Effector memory CD8-positive, alpha-beta T cell (primary cell): ENCODE measurements around the gene TMEM229B.

Source experiments
- ATAC-seq: fragments of 150-1000 bp; cut with Tn5 transposase; replicated peaks from 2 replicates; pipeline ENCODE4 v1.10.0; 2021; ENCODE audit warnings: mild to moderate bottlenecking, moderate library complexity
- DNase-seq, 3 experiments: peaks; one replicate each; pipeline ENCODE4 v3.0.0; 2021
- H3K27ac Mint-ChIP-seq, 2 donors: one replicate each; pipeline ENCODE4 v1.8.0; 2022; ENCODE audit warnings: mild to moderate bottlenecking in 2 of 2, mixed read lengths in 2 of 2, moderate library complexity in 2 of 2
- H3K27me3 Mint-ChIP-seq, 2 donors: one replicate each; pipeline ENCODE4 v1.8.0; 2022; ENCODE audit warnings: mixed read lengths in 2 of 2
- H3K36me3 Mint-ChIP-seq: one replicate; pipeline ENCODE4 v1.8.0; 2022; ENCODE audit warnings: mild to moderate bottlenecking, moderate library complexity, mixed read lengths; ENCODE audit not compliant: insufficient read depth
- H3K4me1 Mint-ChIP-seq, 2 donors: one replicate each; pipeline ENCODE4 v1.8.0; 2022; ENCODE audit warnings: low read depth in 2 of 2, mixed read lengths in 2 of 2
- H3K4me3 Mint-ChIP-seq, 2 donors: one replicate each; pipeline ENCODE4 v1.8.0; 2022; ENCODE audit warnings: mild to moderate bottlenecking in 2 of 2, mixed read lengths in 2 of 2, moderate library complexity in 2 of 2
- H3K9me3 Mint-ChIP-seq, 2 donors: one replicate each; pipeline ENCODE4 v1.8.0; 2022; ENCODE audit warnings: mixed read lengths in 2 of 2

The TMEM229B gene

DNA sequence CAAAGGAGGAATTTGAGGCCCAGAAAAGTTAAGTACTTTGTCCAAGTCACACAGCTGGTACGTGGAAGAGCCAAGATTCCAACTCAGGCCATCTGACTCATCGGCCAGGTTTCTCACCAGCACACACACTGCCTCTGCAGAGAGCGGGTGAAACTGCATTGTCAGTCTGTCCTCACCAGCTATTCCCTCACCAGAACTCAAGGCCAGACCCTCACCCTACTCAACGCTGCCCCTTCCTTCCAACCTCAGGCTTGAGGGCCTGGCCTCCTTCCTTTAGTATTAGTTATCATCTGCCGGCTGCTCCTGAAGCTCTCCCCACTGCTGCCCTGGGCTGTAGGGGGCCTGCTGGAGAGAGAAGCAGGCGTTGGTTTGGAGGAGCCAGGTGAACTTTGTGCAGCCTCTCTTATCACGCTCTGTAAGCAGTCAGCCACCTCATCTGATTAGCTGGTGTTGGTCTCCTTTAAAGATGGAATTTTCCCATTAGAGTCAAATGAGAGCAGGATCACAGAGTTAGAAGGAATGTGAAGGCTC is 60.0 kb downstream of the TMEM229B start:
- no peak overlapping the region for H3K27ac Mint-ChIP-seq
- no peak overlapping the region for H3K4me3 Mint-ChIP-seq
- ATAC-seq (no peak), DNase-seq (no peak)
- no peaks in the 10 kb centered on the region for H3K9me3 Mint-ChIP-seq
- no peaks in the 10 kb centered on the region for H3K36me3 Mint-ChIP-seq
- no peaks in the 10 kb centered on the region for H3K4me1 Mint-ChIP-seq
- peaks cover 18 to 49% of the 10 kb centered on the region in 2 donors for H3K27me3 Mint-ChIP-seq

DNA sequence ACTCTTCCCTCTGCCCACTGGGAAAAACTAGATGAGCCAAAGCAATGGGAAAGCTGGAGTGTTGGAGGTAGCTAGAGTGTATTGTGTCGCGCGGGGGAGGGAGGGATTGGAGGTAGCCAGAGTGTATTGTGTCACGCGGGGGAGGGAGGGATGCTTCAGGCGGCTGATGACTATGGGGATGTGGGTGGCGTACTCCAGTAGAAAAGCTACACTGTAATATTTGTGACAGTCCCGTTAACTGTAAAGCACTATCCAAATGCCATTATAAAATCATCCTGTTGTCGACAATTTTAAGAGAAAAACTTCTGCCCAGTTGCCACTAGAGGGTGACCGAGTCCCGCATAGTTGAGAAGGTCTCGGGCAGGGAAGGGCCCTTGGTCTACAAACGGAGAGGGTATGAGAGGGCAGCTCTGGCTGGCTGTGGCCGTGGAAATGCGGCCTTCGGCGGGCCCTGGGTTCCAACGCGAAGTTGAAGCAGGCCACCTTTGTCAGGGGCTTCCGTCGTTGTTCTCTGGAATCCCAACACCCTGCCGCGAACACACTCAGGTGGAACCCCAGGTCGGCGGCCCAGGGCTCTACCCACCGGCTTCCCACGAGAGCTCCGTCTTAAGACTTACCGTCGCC is 61.4 kb downstream of the TMEM229B start:
- no peak overlapping the region for H3K27ac Mint-ChIP-seq
- no peak overlapping the region for H3K4me3 Mint-ChIP-seq
- ATAC-seq (peak; percentile 95), DNase-seq (peak; percentile 68 to 72 (median 69))
- H3K4me1 Mint-ChIP-seq, result no peaks in the 10 kb centered on the region
- H3K9me3 Mint-ChIP-seq, result no peaks in the 10 kb centered on the region
- H3K27me3 Mint-ChIP-seq, result peaks cover 12 to 60% of the 10 kb centered on the region in 2 donors
- no peaks in the 10 kb centered on the region for H3K36me3 Mint-ChIP-seq

DNA sequence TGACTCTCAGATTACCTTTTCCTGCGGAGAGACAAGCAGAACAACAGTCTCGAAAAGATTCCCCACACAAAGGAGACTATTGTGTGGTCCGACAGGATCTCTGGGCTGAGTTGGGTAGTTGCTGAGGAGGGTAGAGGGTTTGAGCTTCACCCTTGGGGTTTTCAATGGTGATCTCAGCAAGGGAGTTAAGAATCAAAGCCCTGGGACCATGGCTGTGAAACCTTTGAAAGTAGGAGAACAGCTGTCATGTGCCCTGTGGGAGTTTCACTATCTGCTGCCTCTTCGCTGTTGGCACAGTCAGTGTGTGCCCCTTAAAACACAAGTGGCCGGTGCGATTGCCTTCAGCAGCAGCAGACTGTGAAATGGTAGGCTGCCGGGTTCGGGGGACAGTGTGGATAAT is 62.4 kb downstream of the TMEM229B start:
- Mint-ChIP-seq H3K27me3 (peaks cover 12 to 63% of the 10 kb centered on the region in 2 donors), H3K4me3 (no peak overlapping the region), H3K27ac (no peak overlapping the region), H3K4me1 (no peaks in the 10 kb centered on the region), H3K9me3 (no peaks in the 10 kb centered on the region), H3K36me3 (no peaks in the 10 kb centered on the region)
- no peak for ATAC-seq
- no peak for DNase-seq

DNA sequence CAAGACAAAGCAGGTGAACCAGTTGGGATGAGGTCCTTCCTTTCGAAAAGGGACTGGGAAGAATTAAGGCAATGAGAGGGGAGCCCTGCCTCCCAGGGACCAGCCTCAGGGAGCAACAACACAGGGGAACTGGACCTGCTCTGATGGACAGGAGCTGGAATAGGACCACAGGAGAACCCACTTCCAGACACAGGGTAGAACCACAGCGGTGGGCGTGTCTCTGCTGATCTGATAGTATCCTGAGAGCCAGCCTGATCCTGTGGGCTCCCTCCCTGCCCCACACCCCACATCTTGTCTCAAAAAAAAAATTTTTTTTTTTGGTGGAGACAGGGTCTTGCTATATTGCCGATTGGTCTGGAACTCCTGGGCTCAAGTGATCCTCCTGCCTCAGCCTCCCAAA is 62.9 kb downstream of the TMEM229B start:
- no peak for ATAC-seq
- no peaks in the 10 kb centered on the region for H3K4me1 Mint-ChIP-seq
- H3K27ac Mint-ChIP-seq, result no peak overlapping the region
- H3K36me3 Mint-ChIP-seq, result no peaks in the 10 kb centered on the region
- H3K4me3 Mint-ChIP-seq, result no peak overlapping the region
- H3K27me3 Mint-ChIP-seq, result peaks cover 12 to 60% of the 10 kb centered on the region in 2 donors
- DNase-seq, result no peak
- no peaks in the 10 kb centered on the region for H3K9me3 Mint-ChIP-seq

DNA sequence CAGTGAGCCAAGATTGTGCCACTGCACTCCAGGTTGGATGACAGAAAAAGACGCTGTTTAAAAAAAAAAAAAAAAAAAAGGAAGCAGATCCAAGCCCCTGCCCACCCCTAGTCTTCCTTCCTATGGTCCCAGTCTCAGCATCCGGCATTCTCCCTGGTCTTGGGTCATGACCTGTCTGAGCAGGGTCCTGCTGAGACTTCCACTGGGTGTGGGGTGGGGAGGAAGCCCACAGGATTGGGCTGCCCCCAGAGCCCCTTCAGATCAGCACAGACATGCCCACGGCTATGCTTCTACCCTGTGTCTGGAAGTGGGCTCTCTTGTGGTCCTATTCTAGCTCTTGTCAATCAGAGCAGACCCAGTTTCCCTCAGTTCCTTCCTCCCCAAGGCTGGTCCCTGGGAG is 64.0 kb downstream of the TMEM229B start:
- Mint-ChIP-seq H3K27ac (no peak overlapping the region), H3K27me3 (peaks cover 12 to 53% of the 10 kb centered on the region in 2 donors), H3K4me1 (no peaks in the 10 kb centered on the region), H3K9me3 (no peaks in the 10 kb centered on the region), H3K36me3 (no peaks in the 10 kb centered on the region), H3K4me3 (no peak overlapping the region)
- DNase-seq (no peak), ATAC-seq (no peak)

DNA sequence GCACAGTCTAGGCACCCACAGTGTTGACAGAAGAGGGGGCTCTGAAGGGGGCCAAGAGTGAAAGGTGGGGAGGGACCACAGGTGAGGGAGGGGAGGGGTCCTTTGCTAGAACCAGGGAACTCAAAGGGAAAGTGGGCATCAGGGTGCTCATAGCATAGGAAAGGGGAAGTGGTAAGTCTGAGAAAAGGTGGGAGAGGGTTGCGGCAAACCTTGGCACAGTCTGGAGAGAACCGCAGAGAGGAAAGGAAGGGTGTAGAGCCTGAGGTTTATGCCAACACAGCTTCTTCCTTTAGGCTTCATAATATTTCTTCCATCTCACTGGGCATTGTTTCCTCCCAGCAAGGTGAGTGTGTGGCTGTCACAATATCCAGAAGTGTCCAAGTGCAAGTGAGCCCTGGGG is 65.1 kb downstream of the TMEM229B start:
- DNase-seq (no peak), ATAC-seq (no peak)
- no peaks in the 10 kb centered on the region for H3K4me1 Mint-ChIP-seq
- H3K27ac Mint-ChIP-seq, result no peak overlapping the region
- no peak overlapping the region for H3K4me3 Mint-ChIP-seq
- peaks cover 12 to 54% of the 10 kb centered on the region in 2 donors for H3K27me3 Mint-ChIP-seq
- H3K9me3 Mint-ChIP-seq, result no peaks in the 10 kb centered on the region
- H3K36me3 Mint-ChIP-seq, result peaks cover under 1% of the 10 kb centered on the region

DNA sequence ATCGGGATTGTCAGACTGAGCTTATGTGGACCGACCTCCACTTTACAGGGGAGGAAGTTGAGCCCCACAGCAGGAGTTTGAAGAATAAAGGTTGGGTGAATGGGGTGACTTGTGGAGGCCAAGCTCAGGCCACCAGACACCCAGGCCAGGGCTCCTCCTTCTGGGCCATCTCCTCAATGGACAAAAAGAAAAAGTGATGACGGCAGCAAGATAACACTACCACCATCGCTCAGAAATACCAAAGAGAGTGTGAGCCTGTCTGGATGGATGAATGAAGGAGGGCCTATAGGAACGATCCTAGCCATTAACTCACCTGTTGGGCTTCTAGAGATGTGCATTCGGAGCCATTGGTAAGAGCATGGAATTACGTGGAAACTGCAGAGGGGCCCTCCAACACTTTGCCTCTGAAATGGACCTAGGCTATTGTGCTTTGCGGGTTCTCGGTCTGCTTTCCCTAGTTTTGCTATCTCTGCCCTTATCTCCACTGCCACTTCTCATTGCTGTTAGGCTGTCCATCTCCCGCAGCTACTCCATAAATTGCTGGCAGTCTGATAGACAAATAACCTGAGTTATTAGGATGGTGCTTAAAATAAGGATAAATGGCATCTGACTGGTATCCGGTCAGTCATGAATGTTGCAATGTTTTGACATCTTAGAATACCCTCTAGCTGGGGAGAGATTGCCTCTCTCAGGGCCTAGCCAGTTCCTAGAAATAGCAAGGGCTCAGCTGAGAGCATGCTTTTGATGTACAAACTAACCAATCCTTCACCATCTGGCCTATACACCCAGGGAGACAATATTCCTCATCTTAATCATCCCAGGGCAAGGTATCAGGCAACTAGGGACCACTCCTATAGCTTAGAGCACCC is 66.9 kb downstream of the TMEM229B start:
- H3K4me1 Mint-ChIP-seq, result no peaks in the 10 kb centered on the region
- H3K9me3 Mint-ChIP-seq, result no peaks in the 10 kb centered on the region
- no peak for DNase-seq
- H3K4me3 Mint-ChIP-seq, result no peak overlapping the region
- no peak overlapping the region for H3K27ac Mint-ChIP-seq
- ATAC-seq, result no peak
- peaks cover 6% of the 10 kb centered on the region for H3K36me3 Mint-ChIP-seq
- H3K27me3 Mint-ChIP-seq, result peaks cover 12 to 48% of the 10 kb centered on the region in 2 donors
